GM21786 (cell line): ENCODE results near the gene PITPNM1.
"Not testable (repeated sequence)": the region's sequence is repeated elsewhere in the genome, so short reads cannot be mapped to it uniquely, and the experiment has no call there.

Source experiments
- ATAC-seq: cut with Tn5 transposase; IDR thresholded peaks from one replicate; pipeline ENCODE4 v1.9.1; 2021; ENCODE audit not compliant: unreplicated experiment

PITPNM1 gene

GRCh38 chr11:67468056-67468455, 37.1 kb downstream of the PITPNM1 start:
- no peak for ATAC-seq

GRCh38 chr11:67466962-67467771, 38.0 kb downstream of the PITPNM1 start:
- ATAC-seq, result no peak

GRCh38 chr11:67466367-67466766, 38.8 kb downstream of the PITPNM1 start:
- ATAC-seq, result no peak

GRCh38 chr11:67465530-67465929, 39.6 kb downstream of the PITPNM1 start:
- not testable (repeated sequence) for ATAC-seq

- no peak for ATAC-seq
Observed at GRCh38 chr11:67465189-67465510, 40.0 kb downstream of the PITPNM1 start.

- peak; percentile 45 for ATAC-seq
Observed at GRCh38 chr11:67464411-67465188, 40.6 kb downstream of the PITPNM1 start.

GRCh38 chr11:67463680-67464410, 41.3 kb downstream of the PITPNM1 start:
- ATAC-seq, result no peak

- ATAC-seq, result no peak
Observed at GRCh38 chr11:67463186-67463585, 42.0 kb downstream of the PITPNM1 start.

GRCh38 chr11:67458266-67458665, 46.9 kb downstream of the PITPNM1 start:
- no peak for ATAC-seq

- ATAC-seq, result no peak
Observed at GRCh38 chr11:67457453-67457852, 47.7 kb downstream of the PITPNM1 start.

- ATAC-seq, result no peak
Observed at GRCh38 chr11:67456068-67456705, 49.0 kb downstream of the PITPNM1 start.

- no peak for ATAC-seq
Observed at GRCh38 chr11:67455054-67455453, 50.1 kb downstream of the PITPNM1 start, which contains the start of gene CABP4. Gene CABP4 (plus strand): TSS chr11:67455354. CDS start chr11:67455424, 70 bp downstream.

- ATAC-seq, result no peak
Observed at GRCh38 chr11:67453816-67454732, 51.1 kb downstream of the PITPNM1 start.

GRCh38 chr11:67452141-67452952, 52.8 kb downstream of the PITPNM1 start, which contains the start of gene GPR152:
Gene GPR152 (minus strand): TSS chr11:67452729. CDS start chr11:67452724, 5 bp downstream.
- ATAC-seq, result no peak

GRCh38 chr11:67451658-67451976, 53.5 kb downstream of the PITPNM1 start:
- no peak for ATAC-seq

GRCh38 chr11:67450796-67451657, 54.1 kb downstream of the PITPNM1 start:
- no peak for ATAC-seq

- ATAC-seq, result no peak
Observed at GRCh38 chr11:67449116-67449844, 55.9 kb downstream of the PITPNM1 start.

- ATAC-seq, result no peak
Observed at GRCh38 chr11:67448220-67448609, 56.9 kb downstream of the PITPNM1 start.
